Brain pericyte (primary cell): Measurements from ENCODE around the gene SBF1.

Experiments
- DNase-seq: peaks from one replicate; pipeline ENCODE4 v3.0.0-alpha.2; 2012; ENCODE audit warnings: low read depth, low spot score

Gene SBF1

GRCh38 chr22:50505776-50506610 lies 31.2 kb upstream of the SBF1 start:
- no peak for DNase-seq

DNA sequence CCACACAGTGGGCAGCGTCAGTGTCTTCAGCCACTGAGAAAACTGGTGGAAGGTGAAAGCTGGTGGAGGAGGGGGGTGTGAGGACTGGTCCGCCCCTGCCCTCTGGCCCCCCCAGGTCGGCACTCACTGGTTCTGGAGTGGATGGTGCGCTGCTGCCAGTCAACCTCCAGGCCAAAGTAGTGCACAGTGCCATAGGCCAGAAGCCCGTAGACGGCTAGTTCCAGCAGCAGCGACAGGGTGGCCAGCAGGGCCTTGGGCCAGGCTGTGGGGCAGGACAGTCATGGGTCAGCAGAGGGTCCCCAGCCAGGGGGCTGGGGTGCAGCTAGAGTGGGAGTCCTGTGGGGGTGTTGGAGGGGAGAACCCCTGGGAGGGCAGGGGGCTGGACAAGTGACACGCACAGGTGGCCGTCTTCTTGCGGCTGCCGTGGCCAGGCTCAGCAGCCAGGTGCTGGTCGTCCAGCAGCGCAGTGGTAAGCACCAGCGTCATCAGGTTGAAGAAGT lies 30.5 kb upstream of the SBF1 start:
- no peak for DNase-seq

- no peak for DNase-seq
Measured at GRCh38 chr22:50504369-50505211, 29.8 kb upstream of the SBF1 start.

DNA sequence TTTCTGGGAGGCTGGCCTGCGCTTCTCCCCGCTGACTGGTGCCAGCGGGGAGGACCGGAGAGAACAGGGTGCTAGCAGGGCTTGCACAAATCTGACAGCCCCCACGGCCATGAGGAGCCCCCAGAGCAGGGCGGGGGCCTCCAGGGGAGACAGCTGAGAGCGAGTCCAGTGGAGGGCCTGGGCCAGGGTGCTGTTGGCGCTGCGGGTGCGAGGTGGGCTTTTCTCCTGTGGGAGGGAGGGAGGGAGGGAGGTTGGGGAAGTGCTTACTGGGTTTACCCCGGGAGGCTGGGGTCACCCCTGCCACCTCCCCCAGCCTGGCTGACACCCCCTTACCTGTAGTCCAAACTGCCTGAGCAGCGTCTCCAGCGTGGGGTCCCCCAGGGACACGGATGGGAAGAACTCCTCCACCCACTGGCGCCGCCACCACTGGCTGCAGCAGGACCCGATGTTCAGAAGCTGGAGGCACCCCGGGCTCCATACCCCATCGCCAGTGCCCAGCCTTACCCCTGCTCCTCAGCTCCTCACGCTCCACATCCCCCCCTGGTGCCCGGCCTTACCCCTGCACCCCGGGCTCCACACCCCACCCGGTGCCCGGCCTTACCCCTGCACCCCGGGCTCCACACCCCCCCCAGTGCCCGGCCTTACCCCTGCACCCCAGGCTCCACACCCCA lies 28.8 kb upstream of the SBF1 start:
- DNase-seq, result no peak

- DNase-seq, result no peak
Measured at GRCh38 chr22:50502628-50503474, 28.0 kb upstream of the SBF1 start.

GRCh38 chr22:50502096-50502495 lies 27.3 kb upstream of the SBF1 start:
- DNase-seq, result no peak

DNA sequence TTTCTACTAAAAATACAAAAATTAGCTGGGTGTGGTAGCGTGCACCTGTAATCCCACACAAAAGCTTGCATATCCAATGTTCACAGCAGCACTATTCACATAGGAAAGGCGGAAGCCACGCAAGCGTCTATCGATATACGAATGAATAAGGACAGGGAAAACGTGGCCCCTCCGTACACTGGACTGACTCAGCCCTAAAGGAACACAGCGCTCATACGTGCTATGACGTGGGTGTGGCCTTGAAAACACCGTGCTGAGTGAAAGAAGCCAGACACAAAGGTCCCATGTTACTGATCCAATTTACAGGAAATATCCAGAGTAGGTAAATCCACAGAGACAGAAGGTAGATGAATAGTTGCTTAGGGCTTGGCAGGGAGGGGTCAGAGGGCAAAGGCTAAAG lies 25.6 kb upstream of the SBF1 start:
- no peak for DNase-seq

DNA sequence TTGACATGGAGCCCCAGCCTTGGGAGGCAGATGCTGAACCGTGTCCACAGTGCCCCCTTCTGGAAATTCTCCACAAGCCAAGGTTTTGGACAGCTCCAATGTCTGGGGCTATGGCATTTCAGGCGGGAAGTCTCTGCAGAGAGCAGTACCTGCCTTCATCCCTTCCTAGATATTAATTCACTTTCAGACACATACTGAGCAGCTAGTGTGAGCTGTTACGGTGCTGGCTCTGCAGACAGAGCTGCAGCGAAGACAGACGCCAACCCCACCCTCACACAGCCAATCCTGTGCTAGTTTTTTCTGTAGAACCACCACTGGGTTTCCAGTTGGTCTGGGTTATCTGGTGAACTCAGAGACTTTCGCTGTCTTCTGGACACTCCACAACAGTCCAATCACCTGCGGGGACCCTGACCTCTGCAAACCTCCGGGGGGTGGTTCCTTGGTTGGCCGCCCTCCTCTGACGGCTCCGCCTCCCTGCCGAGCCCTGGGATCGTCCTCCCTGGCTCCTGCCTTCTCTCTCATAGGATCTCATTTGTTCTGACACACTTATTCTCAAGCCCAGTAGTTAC lies 23.6 kb upstream of the SBF1 start:
- no peak for DNase-seq

GRCh38 chr22:50497093-50497492 lies 22.3 kb upstream of the SBF1 start:
- DNase-seq, result no peak

GRCh38 chr22:50490531-50491308 lies 15.9 kb upstream of the SBF1 start:
- no peak for DNase-seq

- DNase-seq, result no peak
Measured at GRCh38 chr22:50489363-50490243, 14.8 kb upstream of the SBF1 start.

- no peak for DNase-seq
Measured at GRCh38 chr22:50488886-50489285, 14.1 kb upstream of the SBF1 start.

- DNase-seq, result no peak
Measured at GRCh38 chr22:50488006-50488677, 13.3 kb upstream of the SBF1 start.

DNA sequence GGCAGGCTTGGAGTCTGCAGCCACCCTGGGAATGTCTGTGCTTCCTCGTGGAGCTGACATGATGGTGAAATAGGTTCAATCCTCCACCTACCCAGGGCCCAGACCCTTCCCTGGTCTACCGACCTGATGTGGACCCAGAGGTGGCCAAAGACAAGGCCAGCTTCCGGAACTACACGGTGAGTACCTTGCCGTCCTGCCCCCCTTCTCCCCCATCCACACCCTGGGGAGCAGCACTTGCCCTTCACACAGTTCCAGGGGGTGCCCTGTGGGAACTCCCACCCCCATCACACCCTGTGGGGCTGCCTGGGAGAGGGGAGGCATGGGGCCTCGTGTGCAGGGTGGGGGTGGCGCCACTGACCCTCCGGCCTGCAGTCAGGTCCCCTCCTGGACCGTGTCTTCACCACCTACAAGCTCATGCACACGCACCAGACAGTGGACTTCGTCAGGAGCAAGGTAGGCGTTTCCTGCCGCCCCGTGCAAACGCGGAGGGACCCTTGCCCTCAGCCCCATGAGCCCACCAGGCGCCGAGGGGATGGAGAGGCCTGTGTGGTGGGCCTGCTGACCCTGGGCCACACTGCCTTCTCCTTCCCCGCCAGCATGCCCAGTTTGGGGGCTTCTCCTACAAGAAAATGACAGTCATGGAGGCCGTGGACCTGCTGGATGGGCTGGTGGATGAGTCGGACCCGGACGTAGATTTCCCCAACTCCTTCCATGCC lies 12.6 kb upstream of the SBF1 start:
- no peak for DNase-seq

DNA sequence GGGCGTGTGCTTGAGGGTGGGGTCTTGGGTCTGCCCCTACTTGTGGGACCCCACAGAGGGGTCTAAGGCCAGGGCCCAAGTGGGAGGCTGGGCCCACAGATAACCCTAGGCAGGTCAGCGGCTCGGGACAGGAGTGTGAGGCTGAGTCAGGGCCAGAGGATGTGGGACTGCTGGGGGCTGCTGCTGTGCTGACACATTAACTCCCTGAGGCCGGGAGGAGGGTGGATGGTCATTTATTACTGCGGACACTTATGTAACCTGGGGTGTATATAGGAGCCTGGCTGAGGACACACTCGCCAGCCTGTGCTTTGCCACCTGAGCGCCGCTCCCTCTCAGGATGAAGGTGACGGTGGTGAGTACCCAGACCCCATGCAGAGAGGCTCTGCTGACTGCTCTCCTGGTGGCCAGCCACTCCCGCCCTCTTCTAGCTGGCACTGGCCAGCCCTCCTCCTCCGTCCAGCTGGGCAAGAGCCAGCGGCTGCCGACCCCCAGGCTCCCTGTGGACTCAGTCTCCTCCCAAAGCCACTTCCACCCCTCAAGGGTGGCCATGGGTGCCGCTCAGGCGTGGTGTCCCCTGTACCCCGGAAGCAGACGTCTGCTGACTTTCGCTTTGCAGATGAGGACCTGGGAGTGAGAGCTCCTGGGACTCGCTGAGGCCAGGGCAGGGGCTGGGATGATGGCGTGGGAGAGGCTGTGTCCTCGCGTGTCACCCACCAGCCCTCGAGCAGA lies 11.9 kb upstream of the SBF1 start, which contains the start of gene MIOX:
Gene MIOX (plus strand): TSS at position 299 of the 729 bp plus-strand sequence. CDS start 39 bp downstream, at position 338.
- no peak for DNase-seq

- DNase-seq, result no peak
Measured at GRCh38 chr22:50485221-50486131, 10.6 kb upstream of the SBF1 start.
